T47D (cell line): ENCODE results near the gene CBX3.
"Not testable (repeated sequence)": the region's sequence is repeated elsewhere in the genome, so short reads cannot be mapped to it uniquely, and the experiment has no call there.

Source experiments
- DNase-seq, 2 experiments: peaks; one replicate each; pipeline versions ENCODE4 v3.0.0 to v3.0.0-alpha.2; 2011 to 2012; ENCODE audit warnings: low read depth in 1 of 2, low spot score in 1 of 2
- JUND ChIP-seq: IDR thresholded peaks from 2 replicates; pipeline ENCODE4 v1.6.1; 2012; ENCODE audit warnings: low read depth
- in situ Hi-C: cut with HindIII; loops from 2 replicates; pipeline ENCODE4 v1.10.0; 2016; ENCODE audit warnings: low sequenced_read_pairs, low pct_unique_long_range_greater_than_20kb

The CBX3 gene

GRCh38 chr7:26162431-26162830 lies 39.1 kb upstream of the CBX3 start:
- in situ Hi-C loops: no loop called here
- TF ChIP-seq JUND: no peak
- no peak for DNase-seq

GRCh38 chr7:26163804-26164203 lies 37.7 kb upstream of the CBX3 start:
- in situ Hi-C loops, DNase-seq: not testable (repeated sequence)

- DNase-seq: no peak
- no peak for TF ChIP-seq JUND
- in situ Hi-C loops: no loop called here
Measured at GRCh38 chr7:26165950-26166683, 35.4 kb upstream of the CBX3 start.

- TF ChIP-seq JUND: no peak
- in situ Hi-C loops: no loop called here
- no peak for DNase-seq
Measured at GRCh38 chr7:26166684-26167266, 34.8 kb upstream of the CBX3 start.

- in situ Hi-C loops: no loop called here
- no peak for TF ChIP-seq JUND
- DNase-seq: no peak
Measured at GRCh38 chr7:26167303-26167934, 34.1 kb upstream of the CBX3 start.

- in situ Hi-C loops: no loop called here
- TF ChIP-seq JUND: no peak
- DNase-seq: no peak
Measured at GRCh38 chr7:26168458-26169023, 33.0 kb upstream of the CBX3 start.

GRCh38 chr7:26169271-26169670 lies 32.3 kb upstream of the CBX3 start:
- TF ChIP-seq JUND: no peak
- in situ Hi-C loops: no loop called here
- no peak for DNase-seq

- in situ Hi-C loops: no loop called here
- no peak for DNase-seq
- TF ChIP-seq JUND: no peak
Measured at GRCh38 chr7:26170663-26171062, 30.9 kb upstream of the CBX3 start.

GRCh38 chr7:26171601-26172000 lies 29.9 kb upstream of the CBX3 start:
- no peak for TF ChIP-seq JUND
- DNase-seq: no peak
- in situ Hi-C loops: no loop called here

GRCh38 chr7:26172048-26172447 lies 29.5 kb upstream of the CBX3 start:
- TF ChIP-seq JUND: no peak
- DNase-seq: no peak
- in situ Hi-C loops: no loop called here

GRCh38 chr7:26175903-26176302 lies 25.6 kb upstream of the CBX3 start:
- in situ Hi-C loops, DNase-seq: not testable (repeated sequence)

- in situ Hi-C loops, DNase-seq: not testable (repeated sequence)
Measured at GRCh38 chr7:26176696-26177095, 24.8 kb upstream of the CBX3 start.

- in situ Hi-C loops: not testable (repeated sequence)
Measured at GRCh38 chr7:26177269-26177668, 24.3 kb upstream of the CBX3 start.

More at GRCh38 chr7:26177269-26177668, 24.3 kb upstream of the CBX3 start:
- not testable (repeated sequence) for DNase-seq
